ENCODE results near the gene TIAM1.

The TIAM1 gene

GRCh38 chr21:31092832-31093625, 251.0 kb downstream of the TIAM1 start:
- no peak for DNase-seq (ENCODE audit: low read depth)
- no peak overlapping the region for H3K4me3 ChIP-seq (ENCODE audit: low read depth, low read length)
- TF ChIP-seq CTCF (IDR thresholded peaks at IDR 0.05; ENCODE audit: low read depth, low read length, missing control alignments) = no peak

GRCh38 chr21:31090376-31090775, 253.7 kb downstream of the TIAM1 start:
- no peak overlapping the region for H3K4me3 ChIP-seq (ENCODE audit: low read depth, low read length)
- DNase-seq (ENCODE audit: low read depth) = no peak
- TF ChIP-seq CTCF (IDR thresholded peaks at IDR 0.05; ENCODE audit: low read depth, low read length, missing control alignments) = no peak

GRCh38 chr21:31088474-31088751, 255.6 kb downstream of the TIAM1 start:
- no peak overlapping the region for H3K4me3 ChIP-seq (ENCODE audit: low read depth, low read length)
- no peak for DNase-seq (ENCODE audit: low read depth)

GRCh38 chr21:31087639-31088473, 256.2 kb downstream of the TIAM1 start:
- no peak for DNase-seq (ENCODE audit: low read depth)
- no peak overlapping the region for H3K4me3 ChIP-seq (ENCODE audit: low read depth, low read length)
- no peak for TF ChIP-seq CTCF (IDR thresholded peaks at IDR 0.05; ENCODE audit: low read depth, low read length, missing control alignments)

More at GRCh38 chr21:31088474-31088751, 255.6 kb downstream of the TIAM1 start:
- no peak for TF ChIP-seq CTCF (IDR thresholded peaks at IDR 0.05; ENCODE audit: low read depth, low read length, missing control alignments)

- no peak overlapping the region for H3K4me3 ChIP-seq (ENCODE audit: low read depth, low read length)
- TF ChIP-seq CTCF (IDR thresholded peaks at IDR 0.05; ENCODE audit: low read depth, low read length, missing control alignments) = no peak
- DNase-seq (ENCODE audit: low read depth) = no peak
Measured at GRCh38 chr21:31084689-31085088, 259.4 kb downstream of the TIAM1 start.

- H3K4me3 ChIP-seq (ENCODE audit: low read depth, low read length) = no peak overlapping the region
- no peak for TF ChIP-seq CTCF (IDR thresholded peaks at IDR 0.05; ENCODE audit: low read depth, low read length, missing control alignments)
- DNase-seq (ENCODE audit: low read depth) = peak; percentile 30
Measured at GRCh38 chr21:31078796-31079195, 265.3 kb downstream of the TIAM1 start.

Data from GM12864 (cell line).